A549 treated with CpdA at 1 μM for 4 hours (cell line): ENCODE data around the gene ATP5MC3. TPM values are rescaled to one million over a fixed set of nuclear protein-coding genes. Genes with fewer than 3 reads are reported as not detected.

Experiments
- total RNA-seq: library from RNA; stranded (reverse); fragments of 200-300 nt; extraction: Qiagen RNA extraction; gene quantifications from 5 replicates; pipeline ENCODE4 v1.2.3, GENCODE V29; 2022; ENCODE audit warnings: low read depth

Gene ATP5MC3
- 381 to 496 TPM (median 481 TPM) in 5 replicates for total RNA-seq

DNA sequence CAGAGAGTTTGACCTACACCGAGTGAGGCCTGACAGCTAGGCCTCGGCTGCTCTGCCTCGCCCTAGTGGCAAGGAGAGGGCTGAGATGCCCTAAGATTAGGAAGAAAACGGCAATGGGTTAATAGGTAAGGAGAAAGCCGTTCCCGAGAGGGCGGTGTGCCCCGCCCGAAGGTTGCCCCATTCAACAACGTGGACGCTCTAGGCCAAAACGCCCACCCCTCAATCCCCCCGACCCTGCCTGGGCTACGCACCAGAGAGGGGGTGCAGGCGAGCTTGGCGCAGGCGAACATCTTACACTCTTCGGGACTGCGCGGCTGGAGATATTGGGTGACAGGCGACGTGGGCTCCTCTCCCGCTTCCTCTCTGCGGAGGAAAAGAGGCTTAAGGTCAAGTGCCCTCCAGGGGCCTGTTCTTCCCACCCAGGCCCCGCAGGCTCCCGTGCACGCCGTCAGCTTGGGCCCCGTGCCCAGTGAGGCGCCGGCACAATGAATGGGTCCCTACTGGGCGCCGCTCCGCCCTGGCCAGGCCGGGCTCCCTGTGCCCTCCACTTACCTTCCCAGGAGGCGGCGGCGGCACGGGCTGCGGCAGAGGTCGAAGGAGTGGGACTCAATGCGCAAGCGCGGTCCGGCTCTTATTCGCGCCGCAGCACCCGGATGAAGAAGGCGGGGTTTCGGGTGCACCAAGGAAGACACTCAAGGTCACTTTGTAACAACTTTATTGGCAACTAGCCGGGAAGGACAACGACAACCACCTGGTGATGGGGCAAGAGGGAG, at the start of gene ATP5MC3:
ATP5MC3 (minus strand) TSS at position 607 of the 773 bp plus-strand sequence; CDS start at position 290, 317 bp downstream.

DNA sequence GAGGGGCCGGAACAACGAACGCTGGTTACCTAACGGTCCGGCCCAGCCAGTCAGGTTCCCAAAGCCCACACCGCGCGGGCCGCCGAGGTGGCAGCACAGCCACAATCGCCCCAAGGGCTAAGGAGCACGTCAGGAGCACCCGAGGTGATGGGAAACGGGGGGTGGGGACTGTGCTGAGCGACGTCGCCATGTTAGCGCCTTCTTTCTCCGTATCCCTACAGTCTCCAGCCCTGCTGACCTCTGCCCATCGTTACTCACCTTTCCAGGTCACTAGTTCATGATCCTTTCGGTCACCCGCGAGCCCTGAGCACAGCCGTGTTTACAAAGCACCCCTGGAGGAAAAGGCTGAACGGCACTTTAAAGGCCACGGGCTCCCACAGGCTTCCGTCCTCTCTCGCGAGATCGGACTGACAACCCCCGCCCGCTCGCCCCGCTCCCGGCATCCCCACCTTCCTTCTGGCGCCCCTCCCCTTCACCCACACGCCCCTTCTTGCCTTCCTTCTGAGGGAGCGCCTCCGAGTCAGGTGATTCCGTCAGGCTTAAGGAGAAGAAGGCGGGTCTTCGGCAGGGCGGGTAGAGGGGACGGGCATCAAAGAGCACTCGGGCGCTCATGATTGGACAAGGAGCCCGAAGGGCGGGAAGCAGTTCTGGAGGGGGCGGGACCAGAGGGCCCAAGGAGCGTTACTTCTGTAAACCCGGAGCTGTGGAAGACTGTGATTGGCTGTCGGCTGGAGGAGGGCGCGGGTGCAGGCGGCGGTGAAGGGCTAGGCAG, 13.5 kb downstream of the ATP5MC3 start, which contains the start of gene ATF2:
ATF2 (minus strand) TSS at position 412 of the 772 bp plus-strand sequence. CDS start 31,760 bp downstream, outside the sequence.

Other genes starting within 250 kb of the ATP5MC3 start
- gene CHN1, start 176.3 kb downstream of the ATP5MC3 start, total RNA-seq = 18.2 to 24.9 TPM (median 20.1 TPM) in 5 replicates
- 17.7 to 24.6 TPM (median 20.7 TPM) in 5 replicates for gene ATF2, start 13.5 kb downstream of the ATP5MC3 start, total RNA-seq